GM19240 (cell line): ENCODE measurements around the gene NFYB.
"Not testable (repeated sequence)": the region's sequence is repeated elsewhere in the genome, so short reads cannot be mapped to it uniquely, and the experiment has no call there.

Experiments used
- DNase-seq: peaks from one replicate; pipeline ENCODE4 v3.0.0; 2011; ENCODE audit warnings: low spot score; ENCODE audit not compliant: insufficient read length

The NFYB gene

GRCh38 chr12:104163028-104163427 lies 25.0 kb upstream of the NFYB start:
- DNase-seq, result not testable (repeated sequence)

- no peak for DNase-seq
Observed at GRCh38 chr12:104155711-104156555, 17.9 kb upstream of the NFYB start.

- DNase-seq, result no peak
Observed at GRCh38 chr12:104154806-104155205, 16.8 kb upstream of the NFYB start.

GRCh38 chr12:104154286-104154685 lies 16.3 kb upstream of the NFYB start:
- no peak for DNase-seq

- DNase-seq, result no peak
Observed at GRCh38 chr12:104152685-104153241, 14.8 kb upstream of the NFYB start.

GRCh38 chr12:104150416-104150815 lies 12.4 kb upstream of the NFYB start:
- DNase-seq, result no peak

- DNase-seq, result no peak
Observed at GRCh38 chr12:104147346-104147745, 9.3 kb upstream of the NFYB start.

- DNase-seq, result no peak
Observed at GRCh38 chr12:104143918-104144317, 5.9 kb upstream of the NFYB start.

GRCh38 chr12:104143002-104143401 lies 5.0 kb upstream of the NFYB start:
- DNase-seq, result no peak

- DNase-seq, result no peak
Observed at GRCh38 chr12:104142543-104142942, 4.5 kb upstream of the NFYB start.

GRCh38 chr12:104138797-104139152 lies 765 bp upstream of the NFYB start:
- no peak for DNase-seq

GRCh38 chr12:104137001-104137901 lies 759 bp downstream of the NFYB start:
- peak; percentile 30 for DNase-seq

GRCh38 chr12:104136577-104136976 lies 1.4 kb downstream of the NFYB start:
- no peak for DNase-seq

- DNase-seq, result no peak
Observed at GRCh38 chr12:104134882-104135281, 3.1 kb downstream of the NFYB start.

GRCh38 chr12:104133866-104134265 lies 4.1 kb downstream of the NFYB start:
- DNase-seq, result no peak

- no peak for DNase-seq
Observed at GRCh38 chr12:104133321-104133720, 4.7 kb downstream of the NFYB start.

- DNase-seq, result no peak
Observed at GRCh38 chr12:104132351-104132956, 5.6 kb downstream of the NFYB start.

GRCh38 chr12:104131609-104132008 lies 6.4 kb downstream of the NFYB start:
- no peak for DNase-seq

- no peak for DNase-seq
Observed at GRCh38 chr12:104130760-104131159, 7.2 kb downstream of the NFYB start.

- DNase-seq, result no peak
Observed at GRCh38 chr12:104126548-104126947, 11.5 kb downstream of the NFYB start.

- DNase-seq, result no peak
Observed at GRCh38 chr12:104122298-104122697, 15.7 kb downstream of the NFYB start.

GRCh38 chr12:104121001-104121400 lies 17.0 kb downstream of the NFYB start:
- no peak for DNase-seq
